ENCODE measurements around the gene TANGO6. TPM values are rescaled to one million over a fixed set of nuclear protein-coding genes. Genes with fewer than 3 reads are reported as not detected.
A peak's percentile ranks its signal among the peaks of the same experiment; 100 is the strongest.

TANGO6 gene
- polyA plus RNA-seq, 2 of the 4 experiments (the other 2 are of a cell fraction), result 8.1 to 19.5 TPM

- TF ChIP-seq RCOR1 (IDR thresholded peaks at IDR 0.05; ENCODE audit: low read depth, low read length) (no peak), POLR2A (IDR thresholded peaks at IDR 0.05; ENCODE audit: low read length) (no peak), PBX3 (IDR thresholded peaks at IDR 0.05) (no peak), NFE2L2 (conservative IDR thresholded peaks at IDR 0.05; ENCODE audit: low read length) (no peak), MAZ (IDR thresholded peaks at IDR 0.05; ENCODE audit: borderline replicate concordance, low read depth, low read length) (no peak), SMC3 (IDR thresholded peaks at IDR 0.05) (no peak), RNF2 (IDR thresholded peaks at IDR 0.05; ENCODE audit: borderline replicate concordance, low read depth) (no peak), EP300 (IDR thresholded peaks at IDR 0.05) (no peak), TP53 (CRISPR knock-in tag; IDR thresholded peaks at IDR 0.05) (no peak), RAD21 (conservative IDR thresholded peaks at IDR 0.05 in 1 of 2, IDR thresholded peaks at IDR 0.05 in 1 of 2) (no peak), PHF8 (IDR thresholded peaks at IDR 0.05; ENCODE audit: borderline replicate concordance, low read depth) (no peak), MYC (IDR thresholded peaks at IDR 0.05; ENCODE audit: borderline replicate concordance, low read length) (no peak), ZFP36 (IDR thresholded peaks at IDR 0.05; ENCODE audit: borderline replicate concordance, partially characterized antibody) (no peak), KDM5A (IDR thresholded peaks at IDR 0.05) (no peak), GATA3 (IDR thresholded peaks at IDR 0.05; ENCODE audit: borderline replicate concordance) (no peak), CBX2 (IDR thresholded peaks at IDR 0.05; ENCODE audit: borderline replicate concordance, low read depth) (no peak), RARB (CRISPR knock-in tag; IDR thresholded peaks at IDR 0.05) (no peak), HDAC2 (IDR thresholded peaks at IDR 0.05) (no peak), HEYL (CRISPR knock-in tag; IDR thresholded peaks at IDR 0.05) (no peak), SREBF2 (IDR thresholded peaks at IDR 0.05) (no peak)
- 89% methylated on average over 7 of the region's 7 CpGs for WGBS (ENCODE audit: missing lambda C conversion rate)
- H3K4me3 ChIP-seq, result no peak overlapping the region
- ChIA-PET CTCF (interaction anchor here (0.9 to 1.1 kb wide), 2 partner anchors 13 to 35 kb away, joined by 3 read pairs; no protein-coding TSS in a partner anchor), POLR2A (no interaction called here)
- peak overlapping the region; percentile 47 to 70; a peak in 5 of 6 replicates for H3K27ac ChIP-seq
- no peak for DNase-seq (ENCODE audit: low read depth in 1 of 2, low spot score in 1 of 2)
- no peaks in the 10 kb centered on the region for H3K9me3 ChIP-seq
- peaks cover 40% of the 10 kb centered on the region for H3K4me1 ChIP-seq
- 0 out of 6 replicates have a peak, but pooled peaks of 1 of the 2 experiments have one; percentile 7 for ATAC-seq
- FAIRE-seq, result no peak
- H3K4me2 ChIP-seq, result 0 out of 3 replicates have a peak overlapping the region, but pooled peaks have one; percentile 35
These were observed 234.7 kb downstream of the TANGO6 start for GRCh38 chr16:69078073-69078472.

- no peak for FAIRE-seq
- POLR2A ChIA-PET, result no interaction called here
- Histone ChIP-seq H3K4me3 (no peak overlapping the region), H3K9me3 (no peaks in the 10 kb centered on the region), H3K4me1 (peaks cover 26% of the 10 kb centered on the region), H3K4me2 (no peak overlapping the region), H3K27ac (no peak overlapping the region)
- ATAC-seq, result no peak
- 95% methylated on average over 2 of the region's 2 CpGs for WGBS (ENCODE audit: missing lambda C conversion rate)
- DNase-seq (ENCODE audit: low read depth in 1 of 2, low spot score in 1 of 2), result no peak
- CTCF ChIA-PET, result interaction anchor here (1.5 to 3.8 kb wide), 3 partner anchors 33 to 85 kb away, joined by 3 to 15 read pairs (median 11); no protein-coding TSS in a partner anchor
- no peak for TF ChIP-seq ZSCAN20 (CRISPR knock-in tag; IDR thresholded peaks at IDR 0.05)
- TF ChIP-seq JUN (IDR thresholded peaks at IDR 0.05), result no peak
- no peak for TF ChIP-seq MAZ (IDR thresholded peaks at IDR 0.05; ENCODE audit: borderline replicate concordance, low read depth, low read length)
- TF ChIP-seq HDAC2 (IDR thresholded peaks at IDR 0.05), result no peak
- TF ChIP-seq SMC3 (IDR thresholded peaks at IDR 0.05), result no peak
These were observed 236.4 kb downstream of the TANGO6 start for GRCh38 chr16:69079697-69080096.

GRCh38 chr16:69083306-69083941, 240.1 kb downstream of the TANGO6 start:
- Histone ChIP-seq H3K27ac (no peak overlapping the region), H3K4me2 (no peak overlapping the region), H3K4me1 (peaks cover 5% of the 10 kb centered on the region; the same call in 2 of the 3 replicates), H3K4me3 (no peak overlapping the region), H3K9me3 (no peaks in the 10 kb centered on the region)
- TF ChIP-seq PHF8 (IDR thresholded peaks at IDR 0.05; ENCODE audit: borderline replicate concordance, low read depth) (no peak), ZFP36 (IDR thresholded peaks at IDR 0.05; ENCODE audit: borderline replicate concordance, partially characterized antibody) (no peak), HOXB13 (CRISPR knock-in tag; IDR thresholded peaks at IDR 0.05; ENCODE audit: low read depth) (no peak), HES2 (IDR thresholded peaks at IDR 0.05) (no peak), ZC3H11A (IDR thresholded peaks at IDR 0.05) (no peak), NPAS2 (CRISPR knock-in tag; IDR thresholded peaks at IDR 0.05; ENCODE audit: borderline replicate concordance) (no peak), MAZ (IDR thresholded peaks at IDR 0.05; ENCODE audit: borderline replicate concordance, low read depth, low read length) (no peak), CTCF (IDR thresholded peaks at IDR 0.05) (0 out of 3 replicates have a peak, but pooled peaks have one; percentile 11), BHLHE40 (IDR thresholded peaks at IDR 0.05; ENCODE audit: low read depth, low read length) (no peak), BCL3 (IDR thresholded peaks at IDR 0.05) (no peak), RFX5 (IDR thresholded peaks at IDR 0.05) (no peak), RAD21 (conservative IDR thresholded peaks at IDR 0.05 in 1 of 2, IDR thresholded peaks at IDR 0.05 in 1 of 2) (peak in 1 of 2 experiments; percentile 26; a peak in 1 of 5 replicates), CBX2 (IDR thresholded peaks at IDR 0.05; ENCODE audit: borderline replicate concordance, low read depth) (no peak)
- ATAC-seq (peak in 1 of 2 experiments; percentile 80; a peak in 3 of 6 replicates), DNase-seq (ENCODE audit: low read depth in 1 of 2, low spot score in 1 of 2) (no peak), FAIRE-seq (no peak)
- ChIA-PET POLR2A (no interaction called here), CTCF (interaction anchor here (0.6 to 3.0 kb wide), 5 partner anchors 11 to 181 kb away, joined by 3 to 11 read pairs (median 3); no protein-coding TSS in a partner anchor)
- WGBS (ENCODE audit: missing lambda C conversion rate), result 91% methylated on average over 16 of the region's 16 CpGs
